Measurements from ENCODE around the gene APLF. TPM values are rescaled to one million over a fixed set of nuclear protein-coding genes. Genes with fewer than 3 reads are reported as not detected.
"Not testable (repeated sequence)": the region's sequence is repeated elsewhere in the genome, so short reads cannot be mapped to it uniquely, and the experiment has no call there.

Gene APLF
- total and polyA plus RNA-seq, 10 of the 15 experiments (the other 5 are each of a cell fraction or from before 2014, with no cell fraction given): 0.66 to 2.8 (median 1.8) TPM

DNA sequence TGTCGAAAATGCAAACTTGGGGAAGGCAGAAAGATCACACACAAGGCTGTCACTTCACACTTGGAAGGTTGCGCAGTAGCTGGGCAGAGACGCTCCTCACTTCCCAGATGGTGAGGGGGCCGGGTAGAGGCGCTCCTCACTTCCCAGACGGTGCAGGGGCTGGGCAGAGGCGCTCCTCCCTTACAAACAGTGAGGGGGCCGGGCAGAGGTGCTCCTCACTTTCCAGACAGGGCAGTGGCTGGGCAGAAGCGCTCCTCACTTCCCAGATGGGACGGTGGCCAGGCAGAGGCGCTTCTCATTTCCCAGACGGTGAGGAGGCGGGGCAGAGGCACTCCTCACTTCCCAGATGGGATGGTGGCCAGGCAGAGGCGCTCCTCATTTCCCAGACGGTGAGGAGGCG is 59.6 kb downstream of the APLF start:
- SMC1A ChIA-PET (ENCODE audit: uncharacterized antibody, unreplicated experiment); DNase-seq (ENCODE audit: low read depth, low spot score); H3K4me2 ChIP-seq (ENCODE audit: control insufficient read depth, insufficient read depth); CTCF ChIA-PET; H3K4me1 ChIP-seq (ENCODE audit: control insufficient read depth, insufficient read depth, low read length); in situ Hi-C loops (cut with MboI); H3K27ac ChIP-seq (ENCODE audit: control insufficient read depth, insufficient read depth); H3K79me2 ChIP-seq (ENCODE audit: control insufficient read depth, insufficient read depth, low read length); H3K4me3 ChIP-seq; intact Hi-C loops (cut with micrococcal nuclease; ENCODE audit: unreplicated experiment); POLR2A ChIA-PET; H3K9ac ChIP-seq (ENCODE audit: control insufficient read depth, insufficient read depth, low read length); BruUV-seq (replicated peaks); H2AFZ ChIP-seq (ENCODE audit: control insufficient read depth, low read depth, low read length); FAIRE-seq; H4K20me1 ChIP-seq (ENCODE audit: control insufficient read depth, insufficient read depth); H3K9me3 ChIP-seq (replicated peaks; ENCODE audit: control insufficient read depth, insufficient read depth, low read length); ATAC-seq; H3K27me3 ChIP-seq (replicated peaks in 1 of 2; ENCODE audit: control insufficient read depth in 2 of 2, insufficient read depth in 2 of 2, low read length in 1 of 2); RAD21 ChIA-PET (ENCODE audit: unreplicated experiment); H3K36me3 ChIP-seq (ENCODE audit: control insufficient read depth in 2 of 2, insufficient read depth in 2 of 2, low read length in 1 of 2): not testable (repeated sequence)
- 89% methylated on average over 16 of the region's 16 CpGs for WGBS (ENCODE audit: insufficient coverage, insufficient replicate concordance, low lambda C conversion rate, missing lambda C conversion rate)

- RAD21 ChIA-PET (ENCODE audit: unreplicated experiment); CTCF ChIA-PET; H3K9ac ChIP-seq (ENCODE audit: control insufficient read depth, insufficient read depth, low read length); H3K4me1 ChIP-seq (ENCODE audit: control insufficient read depth, insufficient read depth, low read length); H3K27me3 ChIP-seq (replicated peaks in 1 of 2; ENCODE audit: control insufficient read depth in 2 of 2, insufficient read depth in 2 of 2, low read length in 1 of 2); DNase-seq (ENCODE audit: low read depth, low spot score); H3K4me3 ChIP-seq; FAIRE-seq; H3K27ac ChIP-seq (ENCODE audit: control insufficient read depth, insufficient read depth); POLR2A ChIA-PET; H3K36me3 ChIP-seq (ENCODE audit: control insufficient read depth in 2 of 2, insufficient read depth in 2 of 2, low read length in 1 of 2); H3K4me2 ChIP-seq (ENCODE audit: control insufficient read depth, insufficient read depth); H4K20me1 ChIP-seq (ENCODE audit: control insufficient read depth, insufficient read depth); in situ Hi-C loops (cut with MboI); H3K9me3 ChIP-seq (replicated peaks; ENCODE audit: control insufficient read depth, insufficient read depth, low read length); SMC1A ChIA-PET (ENCODE audit: uncharacterized antibody, unreplicated experiment); H2AFZ ChIP-seq (ENCODE audit: control insufficient read depth, low read depth, low read length); BruUV-seq (replicated peaks); H3K79me2 ChIP-seq (ENCODE audit: control insufficient read depth, insufficient read depth, low read length); intact Hi-C loops (cut with micrococcal nuclease; ENCODE audit: unreplicated experiment); ATAC-seq: not testable (repeated sequence)
- 92% methylated on average over 33 of the region's 38 CpGs for WGBS (ENCODE audit: insufficient coverage, insufficient replicate concordance, low lambda C conversion rate, missing lambda C conversion rate)
Observed at GRCh38 chr2:68527343-68528081, 60.1 kb downstream of the APLF start.

DNA sequence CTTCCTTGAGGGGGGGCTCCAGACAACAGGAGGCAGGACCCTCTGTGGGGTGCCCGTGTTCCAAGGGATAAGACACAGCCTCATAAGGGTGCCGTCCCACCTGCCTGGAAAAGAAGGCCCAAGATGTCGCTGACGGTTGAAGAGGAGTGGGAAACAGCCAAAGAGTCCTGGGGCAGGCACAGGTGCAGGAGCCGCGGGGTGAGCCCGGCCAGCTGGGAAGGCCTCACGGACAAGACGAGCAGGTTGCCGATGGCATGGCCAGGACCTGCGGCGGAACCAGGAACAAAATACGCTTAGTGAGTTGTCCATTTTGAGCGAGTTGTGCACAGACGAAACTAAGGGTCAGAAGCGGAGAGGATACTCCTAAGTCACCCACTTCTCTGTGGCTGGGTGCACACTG is 61.8 kb downstream of the APLF start:
- WGBS (ENCODE audit: insufficient coverage, insufficient replicate concordance, low lambda C conversion rate, missing lambda C conversion rate): 96% methylated on average over 16 of the region's 16 CpGs
- SMC1A ChIA-PET (ENCODE audit: uncharacterized antibody, unreplicated experiment); H3K9ac ChIP-seq (ENCODE audit: control insufficient read depth, insufficient read depth, low read length); POLR2A ChIA-PET; H3K4me3 ChIP-seq; H3K27ac ChIP-seq (ENCODE audit: control insufficient read depth, insufficient read depth); H4K20me1 ChIP-seq (ENCODE audit: control insufficient read depth, insufficient read depth); CTCF ChIA-PET; H3K79me2 ChIP-seq (ENCODE audit: control insufficient read depth, insufficient read depth, low read length); intact Hi-C loops (cut with micrococcal nuclease; ENCODE audit: unreplicated experiment); DNase-seq (ENCODE audit: low read depth, low spot score); FAIRE-seq; ATAC-seq; H3K4me2 ChIP-seq (ENCODE audit: control insufficient read depth, insufficient read depth); H3K9me3 ChIP-seq (replicated peaks; ENCODE audit: control insufficient read depth, insufficient read depth, low read length); BruUV-seq (replicated peaks); H3K36me3 ChIP-seq (ENCODE audit: control insufficient read depth in 2 of 2, insufficient read depth in 2 of 2, low read length in 1 of 2); in situ Hi-C loops (cut with MboI); H3K27me3 ChIP-seq (replicated peaks in 1 of 2; ENCODE audit: control insufficient read depth in 2 of 2, insufficient read depth in 2 of 2, low read length in 1 of 2); H3K4me1 ChIP-seq (ENCODE audit: control insufficient read depth, insufficient read depth, low read length); H2AFZ ChIP-seq (ENCODE audit: control insufficient read depth, low read depth, low read length); RAD21 ChIA-PET (ENCODE audit: unreplicated experiment): not testable (repeated sequence)

GRCh38 chr2:68529651-68530050 is 62.3 kb downstream of the APLF start:
- RAD21 ChIA-PET (ENCODE audit: unreplicated experiment); H3K36me3 ChIP-seq (ENCODE audit: control insufficient read depth in 2 of 2, insufficient read depth in 2 of 2, low read length in 1 of 2); intact Hi-C loops (cut with micrococcal nuclease; ENCODE audit: unreplicated experiment); H3K9me3 ChIP-seq (replicated peaks; ENCODE audit: control insufficient read depth, insufficient read depth, low read length); H3K9ac ChIP-seq (ENCODE audit: control insufficient read depth, insufficient read depth, low read length); POLR2A ChIA-PET; SMC1A ChIA-PET (ENCODE audit: uncharacterized antibody, unreplicated experiment); CTCF ChIA-PET; H3K27me3 ChIP-seq (replicated peaks in 1 of 2; ENCODE audit: control insufficient read depth in 2 of 2, insufficient read depth in 2 of 2, low read length in 1 of 2); in situ Hi-C loops (cut with MboI); FAIRE-seq; H3K4me3 ChIP-seq; H4K20me1 ChIP-seq (ENCODE audit: control insufficient read depth, insufficient read depth); ATAC-seq; BruUV-seq (replicated peaks); DNase-seq (ENCODE audit: low read depth, low spot score); H3K4me1 ChIP-seq (ENCODE audit: control insufficient read depth, insufficient read depth, low read length); H3K4me2 ChIP-seq (ENCODE audit: control insufficient read depth, insufficient read depth); H2AFZ ChIP-seq (ENCODE audit: control insufficient read depth, low read depth, low read length); H3K79me2 ChIP-seq (ENCODE audit: control insufficient read depth, insufficient read depth, low read length); H3K27ac ChIP-seq (ENCODE audit: control insufficient read depth, insufficient read depth): not testable (repeated sequence)
- WGBS (ENCODE audit: insufficient coverage, insufficient replicate concordance, low lambda C conversion rate, missing lambda C conversion rate): 96% methylated on average over 8 of the region's 17 CpGs

Measured in GM12878 (cell line).